ENCODE data around the gene PAK4. TPM values are rescaled to one million over a fixed set of nuclear protein-coding genes. Genes with fewer than 3 reads are reported as not detected.

The PAK4 gene
- total RNA-seq, 1 experiment from 2014 or later, result 55.2 TPM

- no peaks in the 10 kb centered on the region for H3K4me1 ChIP-seq (ENCODE audit: insufficient read depth, low read length, poor library complexity, severe bottlenecking)
- no peaks in the 10 kb centered on the region for H3K27me3 ChIP-seq (replicated peaks; ENCODE audit: insufficient read depth, low read depth, low read length, poor library complexity)
- no TSS peak for BruUV-seq (replicated peaks)
- H3K4me3 ChIP-seq (ENCODE audit: low read depth, low read length, poor library complexity, severe bottlenecking), result no peak overlapping the region
- H3K9me3 ChIP-seq (ENCODE audit: low read depth, low read length, poor library complexity, severe bottlenecking), result no peaks in the 10 kb centered on the region
- peaks cover 8% of the 10 kb centered on the region for H3K36me3 ChIP-seq (ENCODE audit: insufficient read depth, low read length, poor library complexity, severe bottlenecking)
- no peak for DNase-seq (ENCODE audit: low spot score)
- intact Hi-C loops (cut with micrococcal nuclease; ENCODE audit: unreplicated experiment), result no loop called here
- H3K27ac ChIP-seq (ENCODE audit: low read depth, low read length, poor library complexity, severe bottlenecking), result no peak overlapping the region
- TF ChIP-seq CTCF (conservative IDR thresholded peaks at IDR 0.05; ENCODE audit: low read depth, low read length) (no peak), EZH2 (IDR thresholded peaks at IDR 0.05; ENCODE audit: borderline replicate concordance, low read depth, low read length, poor library complexity, severe bottlenecking) (no peak)
- POLR2A ChIA-PET (ENCODE audit: low non-redundant PET), result no interaction called here
- CTCF ChIA-PET, result no interaction called here
Observed at GRCh38 chr19:39181500-39182173, 56.1 kb downstream of the PAK4 start.

- ChIA-PET POLR2A (ENCODE audit: low non-redundant PET) (no interaction called here), CTCF (no interaction called here)
- no TSS peak for BruUV-seq (replicated peaks)
- no peak for DNase-seq (ENCODE audit: low spot score)
- H3K27ac ChIP-seq (ENCODE audit: low read depth, low read length, poor library complexity, severe bottlenecking), result no peak overlapping the region
- intact Hi-C loops (cut with micrococcal nuclease; ENCODE audit: unreplicated experiment), result no loop called here
- H3K4me3 ChIP-seq (ENCODE audit: low read depth, low read length, poor library complexity, severe bottlenecking), result no peak overlapping the region
- no peaks in the 10 kb centered on the region for H3K27me3 ChIP-seq (replicated peaks; ENCODE audit: insufficient read depth, low read depth, low read length, poor library complexity)
- TF ChIP-seq EZH2 (IDR thresholded peaks at IDR 0.05; ENCODE audit: borderline replicate concordance, low read depth, low read length, poor library complexity, severe bottlenecking) (no peak), CTCF (conservative IDR thresholded peaks at IDR 0.05; ENCODE audit: low read depth, low read length) (no peak)
- no peaks in the 10 kb centered on the region for H3K4me1 ChIP-seq (ENCODE audit: insufficient read depth, low read length, poor library complexity, severe bottlenecking)
- no peaks in the 10 kb centered on the region for H3K9me3 ChIP-seq (ENCODE audit: low read depth, low read length, poor library complexity, severe bottlenecking)
- peaks cover 8% of the 10 kb centered on the region for H3K36me3 ChIP-seq (ENCODE audit: insufficient read depth, low read length, poor library complexity, severe bottlenecking)
Observed at GRCh38 chr19:39182174-39182505, 56.6 kb downstream of the PAK4 start.

GRCh38 chr19:39183104-39183503 lies 57.5 kb downstream of the PAK4 start:
- Histone ChIP-seq H3K27me3 (replicated peaks; ENCODE audit: insufficient read depth, low read depth, low read length, poor library complexity) (no peaks in the 10 kb centered on the region), H3K4me1 (ENCODE audit: insufficient read depth, low read length, poor library complexity, severe bottlenecking) (no peaks in the 10 kb centered on the region), H3K27ac (ENCODE audit: low read depth, low read length, poor library complexity, severe bottlenecking) (no peak overlapping the region), H3K9me3 (ENCODE audit: low read depth, low read length, poor library complexity, severe bottlenecking) (no peaks in the 10 kb centered on the region), H3K4me3 (ENCODE audit: low read depth, low read length, poor library complexity, severe bottlenecking) (no peak overlapping the region), H3K36me3 (ENCODE audit: insufficient read depth, low read length, poor library complexity, severe bottlenecking) (peaks cover 5% of the 10 kb centered on the region)
- ChIA-PET POLR2A (ENCODE audit: low non-redundant PET) (no interaction called here), CTCF (no interaction called here)
- TF ChIP-seq CTCF (conservative IDR thresholded peaks at IDR 0.05; ENCODE audit: low read depth, low read length), result no peak
- TF ChIP-seq EZH2 (IDR thresholded peaks at IDR 0.05; ENCODE audit: borderline replicate concordance, low read depth, low read length, poor library complexity, severe bottlenecking), result no peak
- intact Hi-C loops (cut with micrococcal nuclease; ENCODE audit: unreplicated experiment), result no loop called here
- BruUV-seq (replicated peaks), result no TSS peak
- DNase-seq (ENCODE audit: low spot score), result no peak

Measured in A673 (cell line).